Caco-2 (cell line): ENCODE data around the gene NFKBIE. TPM values are rescaled to one million over a fixed set of nuclear protein-coding genes. Genes with fewer than 3 reads are reported as not detected.

Experiments
- BruUV-seq: library from RNA; stranded (reverse); fragments of 400-500 nt; replicated peaks from 2 replicates; lab custom pipeline; 2021; lab: Mats Ljungman, UMichigan
- CTCF ChIA-PET: fragments of 300-600 bp; sonication (Branson Sonifier 250); formaldehyde crosslinking; loops from one replicate; lab custom pipeline; 2022; ENCODE audit warnings: antibody characterized with exemption; lab: Charles Lee
- POLR2A ChIA-PET: fragments of 300-600 bp; sonication (Branson Sonifier 250); formaldehyde crosslinking; loops from one replicate; lab custom pipeline; 2022; ENCODE audit warnings: antibody characterized with exemption; lab: Charles Lee
- DNase-seq, 2 experiments: peaks; one replicate each; pipeline versions ENCODE4 v3.0.0 to v3.0.0-alpha.2; 2020 to 2022
- H3K27me3 ChIP-seq: replicated peaks from 2 replicates; pipeline ENCODE4 v1.6.0; 2011; ENCODE audit warnings: low read length; ENCODE audit not compliant: control insufficient read depth, insufficient read depth
- H3K36me3 ChIP-seq: 2 replicates; pipeline ENCODE4 v1.5.1; 2011; ENCODE audit warnings: low read length; ENCODE audit not compliant: control insufficient read depth, insufficient read depth
- H3K4me1 ChIP-seq: fragments of 250-450 bp; sonication (Bioruptor Pico); 2 replicates; pipeline ENCODE4 v1.5.1; 2020; ENCODE audit warnings: mild to moderate bottlenecking
- H3K4me3 ChIP-seq: 2 replicates; pipeline ENCODE4 v1.5.1; 2011; ENCODE audit warnings: low read depth, mild to moderate bottlenecking, control low read depth, low read length
- H3K9me3 ChIP-seq: fragments of 250-450 bp; sonication (Bioruptor Pico); 2 replicates; pipeline ENCODE4 v1.5.1; 2020; ENCODE audit warnings: mild to moderate bottlenecking, moderate library complexity
- H3K27ac Mint-ChIP-seq: one replicate; pipeline ENCODE4 v1.8.0; 2022; ENCODE audit warnings: mixed read lengths; ENCODE audit not compliant: unreplicated experiment
- H3K27me3 Mint-ChIP-seq: one replicate; pipeline ENCODE4 v1.8.0; 2022; ENCODE audit warnings: mixed read lengths; ENCODE audit not compliant: insufficient read depth, unreplicated experiment
- H3K36me3 Mint-ChIP-seq: one replicate; pipeline ENCODE4 v1.8.0; 2022; ENCODE audit warnings: mild to moderate bottlenecking, mixed read lengths; ENCODE audit not compliant: insufficient read depth, unreplicated experiment
- H3K4me1 Mint-ChIP-seq: one replicate; pipeline ENCODE4 v1.8.0; 2022; ENCODE audit warnings: low read depth, mixed read lengths; ENCODE audit not compliant: unreplicated experiment
- H3K4me3 Mint-ChIP-seq: one replicate; pipeline ENCODE4 v1.8.0; 2022; ENCODE audit warnings: mild to moderate bottlenecking, moderate library complexity, mixed read lengths; ENCODE audit not compliant: unreplicated experiment
- H3K9me3 Mint-ChIP-seq: one replicate; pipeline ENCODE4 v1.8.0; 2022; ENCODE audit warnings: mixed read lengths; ENCODE audit not compliant: unreplicated experiment
- intact Hi-C: fragments of 100-400 bp; cut with micrococcal nuclease; formaldehyde crosslinking; loops from one replicate; pipeline ENCODE4 v1.10.0; 2022; ENCODE audit not compliant: unreplicated experiment
- total RNA-seq: library from RNA; stranded (reverse); gene quantifications from 2 replicates; pipeline ENCODE4 v1.2.3, GENCODE V29; 2022
- TF ChIP-seq, protein P1 (sequence below), 2 experiments: fragments of 200-600 bp in 1 of 2; IDR thresholded peaks; 1 replicate in 1 of 2; 2 replicates in 1 of 2; pipeline versions ENCODE4 v1.5.1 to v1.8.0; 2011 to 2022; ENCODE audit warnings: antibody characterized with exemption in 1 of 2, control low read depth in 1 of 2, inconsistent platforms in 1 of 2, low read depth in 1 of 2, low read length in 1 of 2, mild to moderate bottlenecking in 1 of 2, moderate library complexity in 1 of 2; ENCODE audit not compliant: insufficient read depth in 1 of 2, severe bottlenecking in 1 of 2, unreplicated experiment in 1 of 2

NFKBIE gene
- total RNA-seq, 1 experiment from 2014 or later, result 8.4 TPM

DNA sequence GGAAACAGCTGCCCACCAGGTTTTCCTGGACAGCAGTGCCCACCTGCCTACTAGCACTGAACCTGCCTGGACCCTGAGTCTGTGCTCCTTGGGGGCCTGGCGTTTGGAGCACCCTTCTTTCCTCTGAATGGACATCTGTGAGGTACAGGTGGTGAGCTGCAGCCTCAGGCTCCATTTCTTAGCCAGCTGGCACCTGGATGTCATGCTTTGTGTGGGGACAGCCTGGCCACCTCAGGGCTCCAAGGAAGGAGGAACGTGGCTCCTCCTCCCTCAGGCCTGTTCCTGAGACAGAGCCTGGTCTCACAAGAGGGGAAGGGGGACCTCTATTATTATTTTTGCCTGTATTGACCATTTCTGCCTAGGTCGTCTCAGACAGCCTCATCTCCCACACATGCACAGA lies 13.0 kb upstream of the NFKBIE start:
- POLR2A ChIA-PET, result no interaction called here
- no peak overlapping the region for H3K4me3 Mint-ChIP-seq
- no peaks in the 10 kb centered on the region for H3K4me1 Mint-ChIP-seq
- Histone ChIP-seq H3K27me3 (0 out of 2 replicates have a peak, but pooled peaks cover 1% of the 10 kb centered on the region), H3K4me3 (no peak overlapping the region), H3K9me3 (no peaks in the 10 kb centered on the region), H3K36me3 (no peaks in the 10 kb centered on the region), H3K4me1 (no peaks in the 10 kb centered on the region)
- DNase-seq, result no peak
- no peaks in the 10 kb centered on the region for H3K36me3 Mint-ChIP-seq
- TF ChIP-seq, protein P1, sequence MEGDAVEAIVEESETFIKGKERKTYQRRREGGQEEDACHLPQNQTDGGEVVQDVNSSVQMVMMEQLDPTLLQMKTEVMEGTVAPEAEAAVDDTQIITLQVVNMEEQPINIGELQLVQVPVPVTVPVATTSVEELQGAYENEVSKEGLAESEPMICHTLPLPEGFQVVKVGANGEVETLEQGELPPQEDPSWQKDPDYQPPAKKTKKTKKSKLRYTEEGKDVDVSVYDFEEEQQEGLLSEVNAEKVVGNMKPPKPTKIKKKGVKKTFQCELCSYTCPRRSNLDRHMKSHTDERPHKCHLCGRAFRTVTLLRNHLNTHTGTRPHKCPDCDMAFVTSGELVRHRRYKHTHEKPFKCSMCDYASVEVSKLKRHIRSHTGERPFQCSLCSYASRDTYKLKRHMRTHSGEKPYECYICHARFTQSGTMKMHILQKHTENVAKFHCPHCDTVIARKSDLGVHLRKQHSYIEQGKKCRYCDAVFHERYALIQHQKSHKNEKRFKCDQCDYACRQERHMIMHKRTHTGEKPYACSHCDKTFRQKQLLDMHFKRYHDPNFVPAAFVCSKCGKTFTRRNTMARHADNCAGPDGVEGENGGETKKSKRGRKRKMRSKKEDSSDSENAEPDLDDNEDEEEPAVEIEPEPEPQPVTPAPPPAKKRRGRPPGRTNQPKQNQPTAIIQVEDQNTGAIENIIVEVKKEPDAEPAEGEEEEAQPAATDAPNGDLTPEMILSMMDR (IDR thresholded peaks at IDR 0.05; ENCODE audit: insufficient read depth in 1 of 2, low read depth in 1 of 2, low read length in 1 of 2, severe bottlenecking in 1 of 2, unreplicated experiment in 1 of 2), result no peak
- intact Hi-C loops, result no loop called here
- no TSS peak for BruUV-seq
- no peaks in the 10 kb centered on the region for H3K9me3 Mint-ChIP-seq
- peaks cover 27% of the 10 kb centered on the region for H3K27me3 Mint-ChIP-seq
- H3K27ac Mint-ChIP-seq, result no peak overlapping the region
- CTCF ChIA-PET, result no interaction called here

DNA sequence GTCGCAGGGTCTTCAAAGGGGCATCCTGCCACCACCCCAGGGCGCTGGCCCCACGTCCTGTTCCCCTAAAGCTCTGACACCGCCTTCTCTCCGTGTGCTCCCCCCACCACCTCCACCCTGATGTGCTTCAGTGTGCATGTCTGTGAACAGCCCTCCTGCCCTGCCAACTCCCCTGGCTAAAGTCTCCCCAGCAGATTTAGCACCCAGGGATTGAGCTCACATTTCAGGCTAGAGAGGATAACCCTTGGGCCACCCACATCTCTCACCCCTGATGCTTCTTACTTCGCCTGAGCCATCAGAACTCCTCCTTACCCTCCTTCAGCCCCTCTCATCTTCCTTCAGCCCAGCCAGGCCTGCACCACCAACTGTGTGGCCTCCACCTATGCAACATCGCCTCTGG lies 12.4 kb upstream of the NFKBIE start:
- H3K4me1 Mint-ChIP-seq, result no peaks in the 10 kb centered on the region
- Histone ChIP-seq H3K4me1 (no peaks in the 10 kb centered on the region), H3K36me3 (no peaks in the 10 kb centered on the region), H3K9me3 (no peaks in the 10 kb centered on the region), H3K4me3 (no peak overlapping the region), H3K27me3 (0 out of 2 replicates have a peak, but pooled peaks cover 1% of the 10 kb centered on the region)
- intact Hi-C loops, result no loop called here
- no TSS peak for BruUV-seq
- no peak for DNase-seq
- ChIA-PET CTCF (no interaction called here), POLR2A (no interaction called here)
- no peaks in the 10 kb centered on the region for H3K9me3 Mint-ChIP-seq
- TF ChIP-seq, protein P1 (IDR thresholded peaks at IDR 0.05; ENCODE audit: insufficient read depth in 1 of 2, low read depth in 1 of 2, low read length in 1 of 2, severe bottlenecking in 1 of 2, unreplicated experiment in 1 of 2), result no peak
- H3K4me3 Mint-ChIP-seq, result no peak overlapping the region
- no peaks in the 10 kb centered on the region for H3K36me3 Mint-ChIP-seq
- no peak overlapping the region for H3K27ac Mint-ChIP-seq
- H3K27me3 Mint-ChIP-seq, result peaks cover 29% of the 10 kb centered on the region

DNA sequence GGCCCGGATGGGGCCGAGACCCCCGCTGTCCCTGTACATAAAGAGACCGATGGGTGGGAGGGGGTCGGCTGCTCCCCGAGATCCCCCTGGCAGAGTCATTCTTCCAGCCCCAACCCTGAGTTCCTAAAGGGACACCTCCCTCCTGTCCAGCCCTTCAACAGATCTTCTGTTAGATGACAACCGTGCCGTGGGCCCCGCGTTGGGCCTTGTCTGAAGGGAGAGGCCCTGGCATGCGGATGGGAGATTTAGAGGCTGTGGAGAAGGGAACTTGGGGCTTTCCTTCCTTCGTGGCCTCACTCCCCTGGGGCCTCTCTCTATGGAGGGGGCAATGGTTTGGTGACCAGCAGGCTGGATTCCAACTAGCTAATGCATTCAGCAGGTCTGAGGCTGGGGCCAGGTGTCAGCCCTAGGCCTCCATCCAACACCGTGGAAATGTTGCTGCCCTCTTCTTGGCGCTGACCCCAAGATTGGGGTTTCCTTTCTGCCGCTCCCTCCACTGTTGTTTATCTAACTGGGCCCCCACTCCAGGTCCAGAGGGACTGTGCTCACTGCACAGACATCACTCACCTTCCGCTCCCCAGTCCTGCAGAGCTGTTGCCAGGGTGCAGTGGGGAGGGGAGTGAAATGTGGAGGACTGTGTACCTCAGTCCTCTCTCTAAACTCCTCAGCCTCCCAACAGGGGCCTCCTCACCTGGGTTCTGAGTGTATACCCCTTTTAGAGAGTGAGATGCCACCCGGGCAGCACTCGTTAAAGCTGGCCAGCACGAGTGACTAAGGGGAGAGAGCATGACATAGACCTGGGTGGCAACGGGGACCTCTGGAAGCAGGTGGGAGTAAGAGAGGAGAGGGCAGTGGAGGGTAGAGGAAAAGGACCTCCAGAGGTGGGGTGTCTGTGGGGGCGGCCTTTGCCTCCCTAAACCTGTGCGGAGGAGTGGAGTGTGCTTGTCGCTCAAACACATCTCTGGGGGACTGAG lies 11.6 kb upstream of the NFKBIE start:
- Mint-ChIP-seq H3K27me3 (peaks cover 33% of the 10 kb centered on the region), H3K27ac (no peak overlapping the region), H3K4me1 (no peaks in the 10 kb centered on the region), H3K36me3 (no peaks in the 10 kb centered on the region), H3K9me3 (no peaks in the 10 kb centered on the region), H3K4me3 (no peak overlapping the region)
- CTCF ChIA-PET, result no interaction called here
- Histone ChIP-seq H3K36me3 (no peaks in the 10 kb centered on the region), H3K9me3 (no peaks in the 10 kb centered on the region), H3K27me3 (no peaks in the 10 kb centered on the region), H3K4me3 (no peak overlapping the region), H3K4me1 (no peaks in the 10 kb centered on the region)
- DNase-seq, result no peak
- TF ChIP-seq, protein P1 (IDR thresholded peaks at IDR 0.05; ENCODE audit: insufficient read depth in 1 of 2, low read depth in 1 of 2, low read length in 1 of 2, severe bottlenecking in 1 of 2, unreplicated experiment in 1 of 2), result no peak
- intact Hi-C loops, result no loop called here
- BruUV-seq, result no TSS peak
- POLR2A ChIA-PET, result no interaction called here
